GM18520 (cell line): ENCODE results near the gene ATP1B2.
"Not testable (repeated sequence)": the region's sequence is repeated elsewhere in the genome, so short reads cannot be mapped to it uniquely, and the experiment has no call there.

Experiments used
- ATAC-seq: cut with Tn5 transposase; IDR thresholded peaks from one replicate; pipeline ENCODE4 v1.9.1; 2021; ENCODE audit not compliant: unreplicated experiment

The ATP1B2 gene

GRCh38 chr17:7633093-7633492 is 17.6 kb upstream of the ATP1B2 start:
- no peak for ATAC-seq

GRCh38 chr17:7634384-7634783 is 16.3 kb upstream of the ATP1B2 start:
- no peak for ATAC-seq

- no peak for ATAC-seq
Observed at GRCh38 chr17:7636163-7636562, 14.6 kb upstream of the ATP1B2 start.

GRCh38 chr17:7640783-7641182 is 9.9 kb upstream of the ATP1B2 start:
- ATAC-seq = no peak

- not testable (repeated sequence) for ATAC-seq
Observed at GRCh38 chr17:7641635-7642034, 9.1 kb upstream of the ATP1B2 start.

- ATAC-seq = no peak
Observed at GRCh38 chr17:7644775-7645174, 6.0 kb upstream of the ATP1B2 start.

- no peak for ATAC-seq
Observed at GRCh38 chr17:7646457-7646856, 4.3 kb upstream of the ATP1B2 start.

- ATAC-seq = no peak
Observed at GRCh38 chr17:7647018-7647417, 3.7 kb upstream of the ATP1B2 start.

GRCh38 chr17:7651097-7651664 is 455 bp downstream of the ATP1B2 start:
- ATAC-seq = no peak

GRCh38 chr17:7651665-7652387 is 1.1 kb downstream of the ATP1B2 start:
- no peak for ATAC-seq

- ATAC-seq = no peak
Observed at GRCh38 chr17:7652388-7653356, 1.9 kb downstream of the ATP1B2 start.

GRCh38 chr17:7654832-7655540 is 4.3 kb downstream of the ATP1B2 start:
- ATAC-seq = no peak

- no peak for ATAC-seq
Observed at GRCh38 chr17:7655541-7655840, 4.8 kb downstream of the ATP1B2 start.

- ATAC-seq = no peak
Observed at GRCh38 chr17:7656958-7657609, 6.4 kb downstream of the ATP1B2 start.

- ATAC-seq = no peak
Observed at GRCh38 chr17:7667656-7668406, 17.1 kb downstream of the ATP1B2 start.

- ATAC-seq = no peak
Observed at GRCh38 chr17:7668482-7668881, 17.8 kb downstream of the ATP1B2 start.

- no peak for ATAC-seq
Observed at GRCh38 chr17:7673239-7673638, 22.5 kb downstream of the ATP1B2 start.

- ATAC-seq = no peak
Observed at GRCh38 chr17:7674934-7675333, 24.2 kb downstream of the ATP1B2 start.

GRCh38 chr17:7676533-7676932 is 25.8 kb downstream of the ATP1B2 start:
- no peak for ATAC-seq
